GM23338 (cell line): ENCODE results near the gene AGAP1. TPM values are rescaled to one million over a fixed set of nuclear protein-coding genes. Genes with fewer than 3 reads are reported as not detected.

Experiments used
- ATAC-seq: fragments of 200-7000 bp; cut with Tn5 transposase; 3 replicates; pipeline ENCODE4 v1.9.1; 2020
- DNase-seq: peaks from one replicate; pipeline ENCODE4 v3.0.0-alpha.2; 2015; ENCODE audit warnings: low spot score
- H2AFZ ChIP-seq: fragments of 200-600 bp; sonication (generic); 2 replicates; pipeline ENCODE4 v1.8.0; 2016; ENCODE audit warnings: antibody characterized with exemption, mild to moderate bottlenecking, moderate library complexity
- H3F3A ChIP-seq: fragments of 200-600 bp; sonication (generic); replicated peaks from 2 replicates; pipeline ENCODE4 v1.8.0; 2017; ENCODE audit warnings: antibody characterized with exemption, mixed run types, low read depth
- H3K27ac ChIP-seq: fragments of 200-600 bp; sonication (generic); 2 replicates; pipeline ENCODE4 v1.6.1; 2016; ENCODE audit warnings: low read depth
- H3K27me3 ChIP-seq: fragments of 200-600 bp; sonication (generic); 2 replicates; pipeline ENCODE4 v1.8.0; 2016; ENCODE audit warnings: mild to moderate bottlenecking, mixed run types, moderate library complexity; ENCODE audit not compliant: insufficient read depth
- H3K36me3 ChIP-seq: fragments of 200-600 bp; sonication (generic); 2 replicates; pipeline ENCODE4 v1.8.0; 2016; ENCODE audit warnings: mild to moderate bottlenecking; ENCODE audit not compliant: insufficient read depth
- H3K4me1 ChIP-seq: fragments of 200-600 bp; sonication (generic); 2 replicates; pipeline ENCODE4 v1.8.0; 2016; ENCODE audit warnings: mild to moderate bottlenecking, moderate library complexity; ENCODE audit not compliant: insufficient read depth
- H3K4me2 ChIP-seq: fragments of 200-600 bp; sonication (generic); 2 replicates; pipeline ENCODE4 v1.7.1; 2017; ENCODE audit warnings: mixed run types
- H3K4me3 ChIP-seq: fragments of 200-600 bp; sonication (generic); 2 replicates; pipeline ENCODE4 v1.6.1; 2016; ENCODE audit warnings: mixed run types
- H3K79me2 ChIP-seq: fragments of 200-600 bp; sonication (generic); replicated peaks from 2 replicates; pipeline ENCODE4 v1.8.0; 2017; ENCODE audit warnings: mild to moderate bottlenecking; ENCODE audit not compliant: insufficient read depth
- H3K9me2 ChIP-seq: fragments of 200-600 bp; sonication (generic); 2 replicates; pipeline ENCODE4 v1.8.0; 2017; ENCODE audit not compliant: insufficient read depth
- H4K20me1 ChIP-seq: fragments of 200-600 bp; sonication (generic); replicated peaks from 2 replicates; pipeline ENCODE4 v1.8.0; 2017; ENCODE audit warnings: mild to moderate bottlenecking; ENCODE audit not compliant: insufficient read depth
- H3K27ac Mint-ChIP-seq: 2 replicates; pipeline ENCODE4 v1.8.0; 2020; ENCODE audit warnings: inconsistent platforms, mild to moderate bottlenecking, moderate library complexity, mixed read lengths
- H3K27me3 Mint-ChIP-seq: 3 replicates; pipeline ENCODE4 v1.8.0; 2022; ENCODE audit warnings: low read depth, mild to moderate bottlenecking, moderate library complexity, mixed read lengths, inconsistent platforms; ENCODE audit not compliant: insufficient read depth, poor library complexity
- H3K36me3 Mint-ChIP-seq: 3 replicates; pipeline ENCODE4 v1.8.0; 2021; ENCODE audit warnings: low read depth, mild to moderate bottlenecking, inconsistent platforms, moderate library complexity, mixed read lengths
- H3K4me1 Mint-ChIP-seq: 3 replicates; pipeline ENCODE4 v1.8.0; 2020; ENCODE audit warnings: mild to moderate bottlenecking, inconsistent platforms, mixed read lengths
- H3K4me3 Mint-ChIP-seq: 3 replicates; pipeline ENCODE4 v1.8.0; 2021; ENCODE audit warnings: moderate library complexity, mild to moderate bottlenecking, inconsistent platforms, mixed read lengths
- H3K9me3 Mint-ChIP-seq: 3 replicates; pipeline ENCODE4 v1.8.0; 2020; ENCODE audit warnings: moderate library complexity, mild to moderate bottlenecking, inconsistent platforms, mixed read lengths
- CTCF ChIP-seq, 2 experiments: fragments of 200-600 bp in 1 of 2; sonication (generic) in 1 of 2; conservative IDR thresholded peaks; 2 replicates each; pipeline versions ENCODE4 v1.5.1 to v1.6.1; 2016 to 2017; ENCODE audit warnings: antibody characterized with exemption in 2 of 2, low read depth in 2 of 2, mild to moderate bottlenecking in 2 of 2, moderate library complexity in 1 of 2
- POLR2AphosphoS5 ChIP-seq: IDR thresholded peaks from 2 replicates; pipeline ENCODE4 v1.6.1; 2016; ENCODE audit warnings: antibody characterized with exemption, low read depth
- REST ChIP-seq: IDR thresholded peaks from one replicate; pipeline ENCODE4 v1.6.1; 2018; ENCODE audit warnings: antibody characterized with exemption; ENCODE audit not compliant: unreplicated experiment
- STAT1 ChIP-seq: IDR thresholded peaks from one replicate; pipeline ENCODE4 v1.6.1; 2016; ENCODE audit warnings: antibody characterized with exemption; ENCODE audit not compliant: unreplicated experiment
- ZNF114 ChIP-seq: fragments of 250-450 bp; sonication (Bioruptor Pico); IDR thresholded peaks from 2 replicates; pipeline ENCODE4 v1.5.0; 2020; ENCODE audit warnings: mild to moderate bottlenecking, moderate library complexity
- ZNF462 ChIP-seq: fragments of 250-450 bp; sonication (Bioruptor Pico); IDR thresholded peaks from 2 replicates; pipeline ENCODE4 v1.5.0; 2020; ENCODE audit warnings: mild to moderate bottlenecking, moderate library complexity
- polyA plus RNA-seq: library from polyadenylated mRNA; unstranded; fragments of >200 nt; fragmentation: Nextera tagmentation; extraction: Ambion mirVana; gene quantifications from 2 replicates; pipeline ENCODE4 v1.2.1, GENCODE V29; 2016
- total RNA-seq: library from RNA; depleted of rRNA; stranded (reverse); fragments of >200 nt; shearing (Covaris generic); gene quantifications from 2 replicates; pipeline ENCODE4 v1.2.3, GENCODE V29; 2014

AGAP1 gene
- total and polyA plus RNA-seq, 2 experiments from 2014 or later, result 13.3 to 27.9 TPM

GRCh38 chr2:235860111-235860510 lies 366.3 kb downstream of the AGAP1 start:
- Histone ChIP-seq H4K20me1 (no peaks in the 10 kb centered on the region), H3K27ac (no peak overlapping the region), H3K4me3 (no peak overlapping the region), H3K4me1 (peaks cover 10% of the 10 kb centered on the region), H3K9me2 (no peaks in the 10 kb centered on the region), H3K36me3 (no peaks in the 10 kb centered on the region), H3K79me2 (no peaks in the 10 kb centered on the region), H3K27me3 (no peaks in the 10 kb centered on the region), H2AFZ (no peak overlapping the region), H3F3A (no peaks in the 10 kb centered on the region), H3K4me2 (no peak overlapping the region)
- H3K27ac Mint-ChIP-seq, result no peak overlapping the region
- no peaks in the 10 kb centered on the region for H3K36me3 Mint-ChIP-seq
- no peak for DNase-seq
- ATAC-seq, result no peak
- H3K4me1 Mint-ChIP-seq, result peaks cover 35% of the 10 kb centered on the region
- no peak overlapping the region for H3K4me3 Mint-ChIP-seq
- H3K27me3 Mint-ChIP-seq, result no peaks in the 10 kb centered on the region
- no peak for TF ChIP-seq REST
- no peak for TF ChIP-seq STAT1
- no peak for TF ChIP-seq CTCF (conservative IDR thresholded peaks at IDR 0.05; ENCODE audit: low read depth in 2 of 2)
- TF ChIP-seq ZNF114 (CRISPR knock-in tag), result no peak
- no peak for TF ChIP-seq POLR2AphosphoS5
- TF ChIP-seq ZNF462, result no peak
- H3K9me3 Mint-ChIP-seq, result no peaks in the 10 kb centered on the region
